ENCODE results near the gene EIF3F. TPM values are rescaled to one million over a fixed set of nuclear protein-coding genes. Genes with fewer than 3 reads are reported as not detected.

EIF3F gene
- total and polyA plus RNA-seq, 2 donors (not counting 3 experiments of a cell fraction or from before 2014, with no cell fraction given) = 411 to 436 TPM

GRCh38 chr11:7941146-7941545 is 46.0 kb upstream of the EIF3F start:
- Histone ChIP-seq H3K27me3 (ENCODE audit: control insufficient read depth in 2 of 2, insufficient read depth in 2 of 2, low read length in 2 of 2) (peaks cover 0 to 11% of the 10 kb centered on the region in 2 experiments), H3K79me2 (ENCODE audit: control insufficient read depth, insufficient read depth, low read length) (no peaks in the 10 kb centered on the region), H3K9ac (replicated peaks; ENCODE audit: extremely low read depth, insufficient read depth, low read length) (no peak overlapping the region), H4K20me1 (replicated peaks; ENCODE audit: control insufficient read depth, extremely low read depth, insufficient read depth, low read length) (no peaks in the 10 kb centered on the region), H3K36me3 (ENCODE audit: control insufficient read depth in 2 of 2, extremely low read depth in 1 of 2, insufficient read depth in 2 of 2, low read length in 2 of 2) (no peaks in the 10 kb centered on the region), H3K4me2 (ENCODE audit: insufficient read depth, low read length) (no peak overlapping the region), H3K4me1 (ENCODE audit: control insufficient read depth, extremely low read depth, insufficient read depth, low read length) (no peaks in the 10 kb centered on the region), H3K9me1 (replicated peaks; ENCODE audit: control insufficient read depth, extremely low read depth, insufficient read depth, low read length) (no peaks in the 10 kb centered on the region), H2AFZ (ENCODE audit: low read depth, low read length) (no peak overlapping the region), H3K4me3 (replicated peaks in 1 of 3; ENCODE audit: insufficient read depth in 1 of 3, low read depth in 1 of 3, low read length in 3 of 3) (no peak overlapping the region), H3K27ac (ENCODE audit: insufficient read depth, low read depth, low read length) (no peak overlapping the region), H3K9me3 (replicated peaks; ENCODE audit: control insufficient read depth, insufficient read depth, low read length) (no peaks in the 10 kb centered on the region)
- dilution Hi-C loops (cut with MboI; ENCODE audit: extremely low pct_ligation_motif_present, low sequenced_read_pairs) (no loop called here), intact Hi-C loops (cut with micrococcal nuclease) (no loop called here)
- TF ChIP-seq MAX (IDR thresholded peaks at IDR 0.05; ENCODE audit: insufficient read depth, insufficient read length) (no peak), MYC (IDR thresholded peaks at IDR 0.05; ENCODE audit: low read depth, low read length) (no peak), POLR2AphosphoS5 (IDR thresholded peaks at IDR 0.05; ENCODE audit: insufficient read depth, low read depth, low read length) (no peak), FOS (IDR thresholded peaks at IDR 0.05; ENCODE audit: borderline replicate concordance, insufficient read depth, low read length) (no peak), POLR2A (IDR thresholded peaks at IDR 0.05; ENCODE audit: low read depth, low read length) (no peak), EZH2 (IDR thresholded peaks at IDR 0.05; ENCODE audit: borderline replicate concordance, low read depth, low read length, severe bottlenecking) (no peak), CTCF (IDR thresholded peaks at IDR 0.05; ENCODE audit: extremely low read depth in 1 of 2, insufficient read depth in 1 of 2, low read depth in 1 of 2, low read length in 2 of 2) (no peak), GATA2 (IDR thresholded peaks at IDR 0.05; ENCODE audit: insufficient read depth, insufficient read length, low read depth, low read length) (no peak)
- ChIA-PET CTCF (interaction anchor here (1.0 to 1.1 kb wide), 2 partner anchors 36 to 48 kb away, joined by 3 read pairs; no protein-coding TSS in a partner anchor), POLR2A (no interaction called here)
- FAIRE-seq (no peak), DNase-seq (ENCODE audit: low read depth, low spot score) (no peak)
- no TSS peak for BruUV-seq (replicated peaks)
